GM12875 (cell line): ENCODE data around the gene ALG3.

Experiments used
- H3K4me3 ChIP-seq: one replicate; pipeline ENCODE4 v1.5.1; 2011; ENCODE audit warnings: low read depth, low read length, control low read depth
- TF ChIP-seq, protein P1 (sequence below): IDR thresholded peaks from 2 replicates; pipeline ENCODE4 v1.5.1; 2011; ENCODE audit warnings: low read depth, mild to moderate bottlenecking, control low read depth, inconsistent platforms, low read length, moderate library complexity, borderline replicate concordance; ENCODE audit not compliant: insufficient read depth

ALG3 gene

DNA sequence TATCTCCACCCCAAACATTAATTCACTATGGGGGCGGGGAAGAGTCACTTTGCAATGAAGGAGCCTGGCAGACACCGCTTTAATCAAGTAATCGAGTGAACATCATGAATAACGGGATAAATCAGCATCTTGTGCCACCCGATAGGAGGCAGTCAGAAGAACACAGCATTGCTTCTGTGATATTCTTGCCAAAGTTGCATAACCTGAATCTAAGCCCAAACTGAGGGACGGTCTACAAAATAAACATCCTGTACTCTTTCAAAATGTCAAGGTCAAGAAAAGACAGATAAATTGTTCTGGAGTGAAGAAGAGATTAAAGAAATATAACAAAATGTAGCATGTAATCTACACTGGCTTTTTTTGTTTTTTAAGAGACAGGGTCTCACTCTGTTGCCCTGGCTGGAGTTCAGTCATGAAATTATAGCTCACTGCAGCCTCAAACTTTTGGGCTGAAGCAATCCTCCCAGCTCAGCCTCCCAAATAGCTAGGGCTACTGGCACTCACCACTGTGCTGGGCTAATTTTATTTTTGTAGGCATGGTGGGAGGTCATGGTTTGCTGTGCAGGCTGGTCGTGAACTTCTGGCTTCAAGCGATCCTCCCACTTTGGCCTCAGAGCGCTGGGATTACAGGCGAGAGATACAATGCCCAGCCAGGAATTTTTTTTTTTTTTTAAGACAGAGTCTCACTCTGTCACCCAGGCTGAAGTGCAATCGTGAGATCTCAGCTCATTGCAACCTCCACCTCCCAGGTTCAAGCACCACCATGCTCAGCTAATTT is 39.4 kb downstream of the ALG3 start:
- TF ChIP-seq, protein P1, sequence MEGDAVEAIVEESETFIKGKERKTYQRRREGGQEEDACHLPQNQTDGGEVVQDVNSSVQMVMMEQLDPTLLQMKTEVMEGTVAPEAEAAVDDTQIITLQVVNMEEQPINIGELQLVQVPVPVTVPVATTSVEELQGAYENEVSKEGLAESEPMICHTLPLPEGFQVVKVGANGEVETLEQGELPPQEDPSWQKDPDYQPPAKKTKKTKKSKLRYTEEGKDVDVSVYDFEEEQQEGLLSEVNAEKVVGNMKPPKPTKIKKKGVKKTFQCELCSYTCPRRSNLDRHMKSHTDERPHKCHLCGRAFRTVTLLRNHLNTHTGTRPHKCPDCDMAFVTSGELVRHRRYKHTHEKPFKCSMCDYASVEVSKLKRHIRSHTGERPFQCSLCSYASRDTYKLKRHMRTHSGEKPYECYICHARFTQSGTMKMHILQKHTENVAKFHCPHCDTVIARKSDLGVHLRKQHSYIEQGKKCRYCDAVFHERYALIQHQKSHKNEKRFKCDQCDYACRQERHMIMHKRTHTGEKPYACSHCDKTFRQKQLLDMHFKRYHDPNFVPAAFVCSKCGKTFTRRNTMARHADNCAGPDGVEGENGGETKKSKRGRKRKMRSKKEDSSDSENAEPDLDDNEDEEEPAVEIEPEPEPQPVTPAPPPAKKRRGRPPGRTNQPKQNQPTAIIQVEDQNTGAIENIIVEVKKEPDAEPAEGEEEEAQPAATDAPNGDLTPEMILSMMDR, result no peak
- no peak overlapping the region for H3K4me3 ChIP-seq

DNA sequence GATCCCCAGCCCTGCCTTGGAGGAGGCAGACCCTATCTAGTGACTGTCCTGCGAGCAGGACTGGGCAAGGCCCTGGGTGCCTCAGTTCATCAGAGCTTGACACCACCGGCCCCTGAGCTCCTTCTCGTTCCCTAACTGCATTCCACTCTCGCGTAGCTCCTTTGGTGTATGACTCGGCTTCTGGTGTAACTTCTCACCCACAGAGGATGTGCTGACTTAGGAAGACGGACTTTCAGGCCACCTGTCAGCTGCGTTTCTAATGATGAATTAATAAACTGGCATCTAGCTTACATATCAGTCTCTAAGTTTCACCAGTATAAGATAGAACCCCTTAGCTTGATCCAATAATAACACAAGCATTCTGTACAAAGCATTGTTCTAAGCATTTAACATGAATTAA is 45.2 kb downstream of the ALG3 start:
- no peak overlapping the region for H3K4me3 ChIP-seq
- TF ChIP-seq, protein P1, result no peak

DNA sequence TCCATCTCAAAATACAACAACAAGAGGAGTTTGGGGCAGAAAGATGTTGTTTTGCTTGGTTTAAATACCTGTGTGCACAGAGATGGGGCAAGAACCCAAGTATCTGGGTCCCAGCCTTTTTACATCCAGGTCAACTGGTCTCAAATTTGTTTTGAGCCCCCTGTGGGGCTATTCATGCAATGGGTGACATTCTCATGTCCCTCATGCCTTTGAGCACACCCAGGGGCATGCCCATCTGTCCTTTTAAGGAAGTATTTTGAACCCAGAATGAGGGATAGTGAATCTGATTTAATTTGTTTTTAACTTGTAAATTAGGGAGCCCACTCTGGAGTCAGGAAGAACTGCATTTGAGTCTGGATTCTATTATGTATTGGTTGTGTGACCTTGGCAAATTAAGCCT is 47.9 kb downstream of the ALG3 start:
- TF ChIP-seq, protein P1, result no peak
- H3K4me3 ChIP-seq, result no peak overlapping the region

DNA sequence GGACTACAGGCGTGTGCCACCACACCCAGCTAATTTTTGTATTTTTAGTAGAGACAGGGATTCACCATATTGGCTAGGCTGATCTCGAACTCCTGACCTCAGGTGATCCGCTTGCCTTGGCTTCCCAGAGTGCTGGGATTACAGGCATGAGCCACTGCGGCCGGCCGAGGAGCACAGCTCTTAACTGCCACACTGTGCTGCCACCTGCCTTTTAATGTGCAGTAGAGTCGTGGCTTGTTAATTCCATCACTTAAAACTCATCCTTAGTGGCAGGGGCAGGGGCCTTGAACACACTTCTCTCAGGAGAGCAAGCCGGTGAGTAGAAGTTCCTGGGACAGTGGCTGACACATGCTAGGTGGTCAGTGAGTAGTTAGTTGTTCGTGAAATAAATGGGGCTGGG is 50.3 kb downstream of the ALG3 start:
- TF ChIP-seq, protein P1, result no peak
- no peak overlapping the region for H3K4me3 ChIP-seq

DNA sequence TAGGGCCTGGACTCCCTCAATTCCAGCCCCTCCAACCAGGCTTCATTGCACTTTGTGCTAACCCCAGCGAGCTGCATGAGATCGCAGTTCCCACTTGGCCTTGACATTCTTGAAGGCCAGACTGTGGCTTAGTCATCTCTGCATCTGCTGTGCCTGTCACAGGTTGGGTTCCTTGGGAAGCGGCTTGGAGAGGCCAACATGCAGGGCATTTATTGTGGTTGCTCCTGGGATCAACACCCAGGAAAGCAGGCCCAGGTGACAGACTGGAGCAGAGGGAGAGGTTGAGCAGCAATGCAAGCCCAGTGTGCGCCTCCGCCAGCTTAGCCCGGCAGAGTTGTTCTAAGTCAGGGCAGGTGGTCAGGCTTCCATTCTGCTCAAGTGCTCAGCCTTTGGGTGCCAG is 52.2 kb downstream of the ALG3 start:
- H3K4me3 ChIP-seq, result no peak overlapping the region
- TF ChIP-seq, protein P1, result no peak

DNA sequence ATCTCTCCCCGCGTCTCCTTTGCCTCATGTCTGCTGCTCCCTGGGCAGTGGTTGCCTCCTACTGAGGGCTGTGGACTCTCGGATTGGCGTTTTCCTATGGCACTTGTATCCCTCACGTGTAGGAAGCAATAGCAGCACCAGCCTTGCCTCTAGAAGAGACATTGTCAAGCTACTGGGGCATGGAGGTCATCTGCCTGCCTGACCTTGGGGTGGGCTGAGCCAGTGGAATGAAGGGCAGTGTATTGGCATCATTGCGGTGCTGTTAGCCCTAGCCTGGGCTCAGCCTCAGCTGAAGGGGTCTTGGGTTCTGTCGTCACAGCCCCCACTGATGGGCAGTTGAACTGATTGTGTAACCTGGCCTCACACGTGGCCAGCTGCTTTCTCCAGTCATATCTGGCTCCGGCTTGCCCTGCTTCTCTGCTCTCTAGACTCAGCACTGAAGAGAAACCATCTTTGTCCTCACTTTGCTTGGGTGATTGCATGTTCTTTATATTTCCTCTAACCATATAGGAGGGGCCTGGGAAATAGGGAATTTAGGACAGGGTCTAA is 54.7 kb downstream of the ALG3 start:
- no peak overlapping the region for H3K4me3 ChIP-seq
- TF ChIP-seq, protein P1, result no peak

DNA sequence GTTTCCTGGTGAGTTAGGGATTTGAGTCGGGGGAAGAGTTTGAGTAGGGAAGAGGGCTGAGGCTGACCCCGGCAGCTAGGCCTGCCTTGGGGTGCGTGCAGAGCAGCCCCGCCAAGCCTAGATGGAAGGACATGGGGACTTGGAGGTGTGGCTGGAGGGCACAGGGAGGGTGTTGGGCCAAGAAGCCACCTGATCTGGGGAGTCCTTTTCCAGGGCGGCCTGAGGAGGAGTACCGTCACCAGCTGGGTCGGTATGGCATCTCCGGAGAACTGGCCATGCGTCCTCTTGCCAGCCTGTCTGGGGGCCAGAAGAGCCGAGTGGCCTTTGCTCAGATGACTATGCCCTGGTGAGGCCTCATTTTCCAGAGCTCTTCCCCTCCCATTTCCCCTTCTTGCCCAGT is 55.9 kb downstream of the ALG3 start:
- TF ChIP-seq, protein P1, result no peak
- no peak overlapping the region for H3K4me3 ChIP-seq
